CD4-positive, alpha-beta T cell treated with Interleukin-17A for 1 hour (primary cell): Measurements from ENCODE around the gene HIRA.
"Not testable (repeated sequence)": the region's sequence is repeated elsewhere in the genome, so short reads cannot be mapped to it uniquely, and the experiment has no call there.

Experiments used
- DNase-seq: peaks from one replicate; pipeline ENCODE4 v3.0.0-alpha.2; 2020

The HIRA gene

DNA sequence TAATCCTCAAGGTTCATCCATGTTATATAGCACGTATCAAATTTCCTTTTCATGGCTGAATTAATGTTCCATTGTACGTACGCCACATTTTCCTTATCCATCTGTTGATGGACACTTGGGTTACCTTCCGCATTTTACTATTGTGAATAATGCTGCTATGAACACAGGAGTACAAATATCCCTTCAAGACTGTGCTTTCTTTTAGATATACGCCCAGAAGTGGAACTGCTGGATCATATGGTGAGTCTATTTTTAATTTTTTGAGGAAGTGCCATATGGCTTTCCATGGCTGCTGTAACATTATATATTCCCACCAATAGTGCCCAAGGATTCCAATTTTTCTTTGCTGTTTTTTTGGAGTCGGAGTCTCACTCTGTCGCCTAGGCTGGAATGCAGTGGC is 6.8 kb upstream of the HIRA start:
- DNase-seq, result no peak

DNA sequence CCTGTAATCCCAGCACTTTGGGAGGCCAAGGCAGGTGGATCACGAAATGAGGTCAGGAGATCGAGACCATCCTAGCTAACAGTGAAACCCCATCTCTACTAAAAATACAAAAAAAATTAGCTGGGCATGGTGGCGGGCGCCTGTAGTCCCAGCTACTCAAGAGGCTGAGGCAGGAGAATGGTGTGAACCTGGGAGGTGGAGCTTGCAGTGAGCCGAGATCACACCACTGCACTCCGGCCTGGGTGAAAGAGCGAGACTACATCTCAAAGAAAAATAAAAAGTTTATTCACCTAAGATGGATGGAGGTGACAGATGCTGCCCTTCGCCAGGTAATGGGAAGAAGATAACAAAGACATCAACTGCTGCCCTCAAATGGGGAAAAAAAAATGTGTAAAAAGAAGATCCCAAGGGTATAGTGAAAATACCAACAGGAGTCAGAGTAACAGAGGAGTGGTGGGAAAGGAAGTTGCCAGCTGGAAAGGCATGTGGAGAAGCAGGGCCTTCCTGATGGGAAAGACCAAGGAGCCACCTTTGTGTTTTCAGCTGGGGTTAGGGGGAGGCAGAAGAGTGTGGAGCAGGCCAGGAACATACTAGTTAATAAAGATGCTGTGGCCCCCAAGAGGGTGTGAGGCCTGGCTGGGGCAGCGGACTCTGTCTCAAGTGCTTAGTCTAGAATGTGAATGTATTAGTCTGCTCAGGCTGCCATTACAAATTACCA is 5.1 kb upstream of the HIRA start:
- DNase-seq, result not testable (repeated sequence)

DNA sequence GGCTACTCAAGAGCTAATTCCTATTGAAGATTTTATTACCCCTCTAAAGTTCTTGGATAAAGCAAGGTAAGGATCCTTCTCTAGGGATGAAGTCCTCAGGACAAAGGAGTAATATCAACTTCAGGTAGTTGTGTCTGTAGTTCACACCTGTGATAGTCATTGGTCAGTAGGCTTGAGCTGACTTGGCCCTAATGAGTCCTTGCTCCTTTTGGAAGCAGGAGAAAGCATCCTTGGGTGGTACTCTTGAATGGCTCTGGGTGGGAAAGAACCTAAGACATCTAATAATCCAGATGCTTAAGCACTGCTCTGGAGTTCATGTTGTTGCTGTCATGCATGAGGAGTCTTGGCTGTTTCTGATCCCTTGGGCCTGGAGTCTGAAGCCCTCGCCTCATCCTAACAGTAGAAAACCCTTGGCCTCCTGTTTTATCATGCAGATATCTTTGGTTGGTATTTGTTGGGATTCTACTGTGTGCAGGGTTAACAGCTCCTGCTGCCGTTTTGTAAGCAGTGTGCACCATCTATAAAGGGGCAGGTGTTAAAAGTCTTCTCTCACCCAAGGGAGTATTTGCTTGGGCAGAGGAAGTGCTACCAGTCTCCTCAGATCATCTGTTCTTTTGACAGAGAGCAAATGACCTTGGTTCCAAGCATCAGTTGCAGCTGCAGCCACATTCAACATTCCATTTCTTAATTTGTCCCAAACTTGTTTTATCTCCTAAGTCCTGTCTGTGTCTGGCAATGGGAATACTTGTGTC is 3.5 kb upstream of the HIRA start:
- DNase-seq, result no peak

DNA sequence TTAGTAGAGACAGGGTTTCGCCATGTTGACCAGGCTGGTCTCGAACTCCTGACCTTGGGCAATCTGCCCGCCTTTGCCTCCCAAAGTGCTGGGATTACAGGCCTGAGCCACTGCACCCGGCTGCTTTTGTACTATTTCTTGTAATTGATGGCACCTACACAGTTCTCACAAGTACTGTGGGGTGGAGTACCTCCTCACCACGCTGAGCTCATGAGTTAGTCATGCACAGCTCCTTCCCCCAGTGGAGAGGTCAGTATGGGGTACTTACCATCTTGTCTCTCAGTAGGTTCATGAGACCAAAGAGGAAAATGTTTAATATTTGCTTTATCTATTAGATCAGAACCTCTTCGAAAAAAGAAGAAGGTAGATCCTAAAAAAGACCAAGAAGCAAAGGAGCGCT is 2.9 kb upstream of the HIRA start:
- no peak for DNase-seq

DNA sequence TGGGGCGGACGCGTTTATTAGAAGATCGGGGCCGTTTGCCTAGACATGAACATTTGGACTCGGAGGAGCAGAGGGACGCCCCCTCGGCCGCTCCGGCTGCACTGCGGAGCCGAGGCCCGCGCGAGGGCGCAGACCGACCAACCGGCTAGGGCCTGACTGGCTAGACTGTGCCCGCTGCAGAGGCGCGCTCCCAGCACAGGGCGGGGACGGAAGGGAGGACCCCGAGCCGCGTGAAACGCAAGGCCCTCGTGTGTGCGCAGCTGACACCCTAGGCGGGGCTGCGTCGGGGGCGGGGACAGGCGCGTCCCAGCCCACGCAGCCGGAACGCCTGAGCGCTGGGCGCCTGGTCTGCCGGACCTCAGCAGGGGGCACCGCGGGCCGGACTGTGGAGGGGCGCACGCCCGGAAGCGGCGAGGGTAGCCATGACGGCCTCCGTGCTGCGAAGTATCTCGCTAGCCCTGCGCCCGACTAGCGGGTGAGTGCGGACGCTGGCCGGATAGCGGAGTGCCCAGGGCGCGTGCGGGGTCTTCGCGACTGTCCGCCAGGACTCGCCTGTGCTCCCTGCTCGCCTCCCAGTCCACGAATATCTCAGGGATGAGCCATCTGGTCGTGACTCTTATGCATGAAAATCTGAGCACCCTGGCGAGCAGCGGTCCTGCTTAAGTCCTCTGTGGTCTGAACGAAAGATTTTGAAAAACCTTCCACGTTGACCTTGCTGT is 759 bp upstream of the HIRA start, which contains the start of gene MRPL40:
TSS of gene MRPL40 (plus strand) at position 413 of the 719 bp plus-strand sequence. CDS start at position 423, 10 bp downstream.
- peak; percentile 89 for DNase-seq

DNA sequence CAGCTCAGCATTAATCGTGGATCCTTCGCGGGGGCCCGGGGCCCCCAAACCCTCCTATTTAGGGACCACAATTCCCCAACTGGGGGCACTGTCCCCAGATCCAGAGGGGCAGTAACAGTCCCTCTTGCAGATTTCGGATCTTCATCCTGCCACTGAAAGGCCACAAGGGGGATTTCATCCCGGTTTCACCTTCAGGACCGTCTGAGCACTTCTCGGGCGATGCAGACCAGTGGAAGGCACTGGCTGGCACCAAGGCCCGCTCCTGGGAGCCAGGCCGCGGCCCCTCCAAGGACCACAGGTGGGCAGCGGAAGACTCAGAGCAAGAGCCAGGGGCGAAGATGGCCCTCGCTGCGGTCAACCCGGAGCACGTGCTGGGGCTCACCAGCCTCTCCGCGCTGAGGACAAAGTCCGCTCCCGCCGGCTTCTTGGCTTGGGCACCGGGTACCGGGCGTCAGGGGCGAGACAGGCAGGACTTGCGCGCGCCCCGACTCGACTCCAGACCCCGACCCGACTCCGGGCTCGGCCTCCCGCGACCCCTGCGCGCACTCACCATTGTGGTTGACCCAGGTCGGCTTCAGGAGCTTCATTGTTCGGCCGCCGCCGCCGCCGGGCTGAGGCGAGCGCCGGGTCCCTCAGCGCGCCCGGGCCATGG is 517 bp downstream of the HIRA start:
- peak; percentile 12 for DNase-seq

DNA sequence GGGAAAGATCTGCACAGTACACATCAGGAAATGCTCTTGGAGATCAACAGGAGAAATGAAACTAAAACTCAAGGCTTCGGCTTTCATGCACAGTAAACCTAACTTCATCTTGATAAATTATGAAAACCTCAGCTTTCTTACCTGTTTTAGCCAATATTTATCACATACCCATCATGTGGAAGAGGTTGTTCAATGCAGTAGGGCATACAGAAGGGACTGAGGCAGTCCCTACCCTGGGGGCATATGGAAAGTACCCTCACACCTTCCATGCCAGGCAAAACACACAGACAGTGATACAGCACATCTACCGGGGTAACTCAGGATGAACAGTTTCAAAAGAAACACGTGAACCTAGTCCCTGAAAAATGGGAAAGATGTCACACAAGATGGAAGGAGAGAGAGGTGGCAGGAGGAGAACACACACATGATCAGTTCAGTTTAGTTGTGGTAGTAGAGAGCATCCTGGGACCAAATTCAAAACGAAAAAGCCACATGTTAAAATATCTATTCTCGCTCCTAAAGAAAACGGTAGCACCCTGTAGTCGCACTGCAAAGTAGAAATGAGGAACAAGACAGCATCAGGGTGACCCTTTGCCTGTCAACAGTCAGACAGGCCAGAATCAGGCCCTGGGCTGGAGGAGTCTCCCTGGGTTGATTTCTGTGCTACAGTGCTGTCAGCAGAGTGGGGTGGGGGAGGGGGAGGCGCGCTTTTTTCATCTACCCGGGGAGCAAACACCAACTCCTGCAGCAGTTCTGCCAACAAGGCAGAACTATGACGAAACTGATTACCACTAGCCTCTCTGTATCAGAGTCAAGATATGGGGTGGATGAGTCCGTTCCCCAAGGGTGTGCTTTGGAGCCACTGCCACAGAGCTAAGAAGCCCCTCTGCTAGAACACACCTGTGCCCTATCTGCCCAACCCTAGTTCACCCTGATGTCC is 1.3 kb downstream of the HIRA start:
- peak; percentile 55 for DNase-seq

DNA sequence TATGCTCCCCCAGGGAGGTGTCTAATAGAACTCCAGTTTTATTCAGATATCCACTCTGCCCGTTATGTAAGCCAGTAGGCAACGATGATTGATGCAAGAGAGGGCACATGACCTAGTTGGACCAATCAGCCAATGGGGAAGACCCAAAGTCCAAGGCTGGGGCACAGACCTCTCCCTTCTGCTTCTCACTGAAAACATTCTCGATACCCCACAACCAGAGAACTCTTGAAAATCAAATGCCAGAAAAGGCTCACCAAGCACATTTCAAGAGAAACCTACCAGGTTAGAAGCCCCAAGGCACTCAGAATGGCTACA is 7.4 kb downstream of the HIRA start:
- DNase-seq, result no peak

DNA sequence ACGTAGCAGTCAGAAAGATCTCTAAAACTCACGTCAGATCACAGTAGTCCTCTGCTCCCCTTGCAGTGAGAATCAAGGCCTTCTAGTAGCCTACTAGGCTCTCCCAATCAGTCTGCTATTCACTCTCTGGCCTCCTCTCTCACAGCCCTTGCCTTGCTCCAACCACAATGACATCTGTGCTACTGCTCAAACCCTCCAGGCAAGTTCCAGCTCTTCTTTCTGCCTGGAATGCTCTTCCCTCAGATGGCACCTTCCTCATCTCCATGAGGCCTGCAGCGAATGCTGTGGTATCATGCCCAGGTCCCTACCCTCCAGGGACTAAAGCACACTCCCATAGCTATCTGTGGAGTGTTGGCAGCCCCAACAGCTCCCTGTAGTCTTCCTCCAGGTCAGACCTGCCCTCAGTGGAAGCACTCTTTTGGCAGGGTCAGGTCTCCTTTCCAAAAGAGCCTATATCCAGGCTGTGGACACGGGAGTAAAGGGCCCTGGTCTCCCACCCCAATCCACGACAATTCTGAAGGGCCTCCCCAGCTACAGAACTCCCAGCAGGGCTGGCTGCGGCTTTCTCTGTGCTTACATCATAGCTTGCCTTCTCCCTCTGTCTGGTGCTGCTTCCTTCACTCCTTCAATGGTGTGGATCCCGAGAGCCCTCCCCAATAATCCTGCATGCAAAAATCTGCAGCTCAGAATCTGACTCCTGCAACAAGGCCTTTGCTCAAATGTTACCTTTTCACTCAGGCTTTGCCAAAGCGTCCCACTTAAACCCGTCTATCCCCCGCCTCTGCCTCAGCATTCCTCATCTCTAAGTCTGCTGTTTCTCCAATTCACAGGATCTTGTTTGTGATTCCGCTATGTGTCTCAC is 8.9 kb downstream of the HIRA start:
- DNase-seq, result no peak

DNA sequence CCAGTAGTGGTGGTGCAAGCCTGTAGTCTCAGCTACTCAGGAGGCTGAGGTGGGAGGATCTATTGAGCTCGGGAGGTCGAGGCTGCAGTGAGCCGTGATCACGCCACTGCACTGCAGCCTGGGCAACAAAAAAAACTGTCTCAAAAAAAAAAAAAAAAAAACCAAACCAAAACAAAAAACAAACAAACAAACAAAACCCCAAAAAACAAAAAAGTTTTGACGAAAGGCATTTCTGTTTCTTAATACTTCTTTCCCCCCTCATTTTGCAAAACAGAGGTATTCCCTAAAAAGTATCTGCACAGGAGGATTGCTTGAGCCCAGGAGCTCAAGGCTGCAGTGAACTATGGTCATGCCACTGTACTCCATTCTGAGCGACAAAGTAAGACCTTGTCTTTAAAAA is 11.2 kb downstream of the HIRA start:
- no peak for DNase-seq

DNA sequence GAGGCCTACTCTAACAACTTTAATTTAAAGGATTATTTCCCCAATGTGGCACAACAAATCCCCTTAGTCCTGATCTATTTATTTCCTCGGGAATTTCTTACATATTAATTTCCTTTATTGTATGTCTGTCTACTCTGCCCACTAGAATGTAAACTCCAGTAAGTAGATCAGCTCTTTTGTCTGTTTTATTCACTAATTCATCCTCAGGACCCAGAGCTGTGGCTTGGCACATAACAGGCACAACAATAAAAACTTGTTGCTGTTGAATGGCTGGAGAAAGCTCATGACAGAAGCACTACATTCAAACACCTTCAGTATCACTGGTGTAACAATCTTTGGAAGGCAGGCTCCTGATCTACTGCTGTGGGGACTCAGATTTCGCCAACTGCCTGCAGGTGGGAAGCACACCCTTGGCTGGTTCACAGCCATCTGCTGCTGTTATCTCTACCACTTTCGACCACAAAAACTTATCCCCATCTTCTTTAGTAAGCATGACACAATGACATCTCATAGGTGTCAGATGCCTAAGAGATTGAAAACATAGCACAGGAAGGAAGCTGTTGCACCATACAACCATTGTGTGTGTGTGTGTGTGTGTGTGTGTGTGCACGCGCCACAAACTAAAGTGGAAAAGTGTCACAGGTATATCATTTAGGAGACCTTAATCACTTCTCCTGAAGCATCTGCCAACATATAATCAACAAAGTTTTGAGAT is 11.9 kb downstream of the HIRA start:
- DNase-seq, result peak; percentile 79

DNA sequence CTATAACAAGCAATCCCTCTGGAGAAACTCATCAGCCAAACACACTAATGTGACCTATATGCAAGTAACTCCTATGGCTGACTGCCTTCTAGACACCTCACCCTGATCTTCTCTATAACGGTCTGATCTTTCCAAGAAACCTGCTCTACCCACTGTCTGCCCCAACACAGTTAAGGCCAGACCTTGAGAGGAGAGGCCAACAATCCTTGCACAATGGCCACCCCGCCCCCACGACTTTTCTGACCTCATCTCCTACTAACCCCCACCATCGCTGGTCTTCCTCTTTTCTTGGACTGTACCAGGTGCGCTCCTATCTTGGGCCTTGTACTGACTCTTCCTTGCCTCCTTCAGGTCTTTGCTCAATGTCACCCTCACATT is 12.5 kb downstream of the HIRA start:
- DNase-seq, result peak; percentile 13

DNA sequence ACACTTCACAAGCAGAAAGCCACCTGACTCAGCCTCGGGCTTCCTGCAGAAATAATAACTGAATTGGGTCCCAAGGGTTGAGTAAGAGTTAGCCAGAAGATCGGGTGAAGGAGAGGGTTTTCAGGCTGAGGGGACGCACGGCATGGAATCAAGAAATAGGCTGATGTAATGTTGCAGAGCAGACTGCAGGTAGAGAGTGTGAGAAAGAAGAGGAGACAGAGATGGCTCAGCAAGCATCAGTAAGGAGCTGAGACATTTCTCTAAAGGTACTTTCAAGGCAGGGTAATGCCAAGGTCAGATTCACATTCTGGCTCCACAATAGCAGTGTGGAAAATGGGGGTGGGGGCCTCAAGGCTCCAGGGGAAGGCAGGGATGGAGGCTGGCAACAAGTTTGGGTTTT is 18.6 kb downstream of the HIRA start:
- no peak for DNase-seq

DNA sequence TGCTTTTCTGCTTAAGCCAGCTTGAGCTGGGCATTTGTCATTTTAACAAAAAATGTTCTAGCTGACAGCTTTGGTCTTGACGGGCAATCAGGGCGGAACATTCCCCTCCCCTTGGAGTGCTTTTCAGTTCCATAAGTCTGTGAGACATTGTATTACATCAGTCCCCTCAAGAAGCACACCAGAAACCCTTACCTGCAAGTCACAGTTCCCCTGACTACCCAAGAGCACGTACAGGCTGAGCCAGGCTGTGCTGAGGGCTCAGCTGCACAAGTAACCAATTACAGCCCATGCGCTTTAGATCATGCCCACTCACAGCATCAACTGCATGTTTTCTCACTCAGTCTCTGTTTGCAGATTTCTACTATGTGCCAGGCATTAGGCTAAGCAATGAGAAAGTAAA is 19.1 kb downstream of the HIRA start:
- DNase-seq, result no peak

DNA sequence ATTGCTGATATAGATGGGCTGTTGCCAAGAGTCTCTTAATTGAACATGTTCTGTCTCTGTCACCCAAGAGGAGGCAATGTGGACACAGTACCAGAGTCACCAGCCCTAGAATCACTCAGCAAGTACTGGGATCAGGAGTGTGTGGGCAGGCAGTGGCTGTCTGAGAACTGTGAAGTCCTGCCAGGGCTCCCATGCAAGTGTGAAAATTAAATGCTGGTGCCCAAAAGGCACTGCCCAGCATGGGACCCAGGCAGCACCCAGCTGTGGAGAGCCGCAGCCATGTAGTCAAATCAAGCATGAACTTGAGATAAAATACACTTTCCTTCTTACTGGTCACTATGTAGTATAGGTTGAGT is 19.9 kb downstream of the HIRA start:
- DNase-seq, result no peak

DNA sequence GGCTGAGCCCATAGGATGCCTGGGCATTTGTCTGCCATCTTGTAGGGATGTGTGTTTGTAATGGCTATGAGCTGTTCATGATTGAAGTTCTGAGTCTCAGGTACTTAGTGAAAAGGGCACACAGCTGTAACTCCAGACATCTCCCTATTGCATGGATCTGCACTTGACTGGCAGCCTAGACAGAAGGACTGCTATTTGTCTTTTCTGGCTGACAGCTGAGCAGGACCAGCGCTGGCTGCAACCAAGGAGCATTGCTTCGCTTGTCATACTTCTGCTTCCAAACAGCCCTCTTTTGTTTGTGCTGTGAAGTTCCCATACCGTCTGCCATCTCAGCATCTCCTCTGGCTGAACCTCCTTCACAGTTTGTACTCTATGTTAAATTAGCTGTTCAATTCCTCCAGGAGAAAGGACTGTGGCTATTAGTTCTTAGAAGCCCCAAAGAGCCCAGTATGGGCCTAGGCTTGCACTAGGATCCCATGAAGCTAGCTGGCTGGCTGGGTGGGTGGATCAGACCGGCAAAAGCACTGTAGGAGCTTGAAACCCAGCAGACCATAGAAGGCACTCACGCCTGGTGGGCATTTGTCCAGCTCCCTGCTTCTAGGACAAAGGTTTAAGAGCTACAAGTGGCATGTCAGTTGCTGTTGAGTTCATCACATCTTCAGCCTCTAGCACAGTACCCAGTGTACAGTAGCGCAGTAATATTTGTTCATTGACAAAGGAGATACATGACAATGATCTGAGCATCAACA is 20.4 kb downstream of the HIRA start:
- no peak for DNase-seq

DNA sequence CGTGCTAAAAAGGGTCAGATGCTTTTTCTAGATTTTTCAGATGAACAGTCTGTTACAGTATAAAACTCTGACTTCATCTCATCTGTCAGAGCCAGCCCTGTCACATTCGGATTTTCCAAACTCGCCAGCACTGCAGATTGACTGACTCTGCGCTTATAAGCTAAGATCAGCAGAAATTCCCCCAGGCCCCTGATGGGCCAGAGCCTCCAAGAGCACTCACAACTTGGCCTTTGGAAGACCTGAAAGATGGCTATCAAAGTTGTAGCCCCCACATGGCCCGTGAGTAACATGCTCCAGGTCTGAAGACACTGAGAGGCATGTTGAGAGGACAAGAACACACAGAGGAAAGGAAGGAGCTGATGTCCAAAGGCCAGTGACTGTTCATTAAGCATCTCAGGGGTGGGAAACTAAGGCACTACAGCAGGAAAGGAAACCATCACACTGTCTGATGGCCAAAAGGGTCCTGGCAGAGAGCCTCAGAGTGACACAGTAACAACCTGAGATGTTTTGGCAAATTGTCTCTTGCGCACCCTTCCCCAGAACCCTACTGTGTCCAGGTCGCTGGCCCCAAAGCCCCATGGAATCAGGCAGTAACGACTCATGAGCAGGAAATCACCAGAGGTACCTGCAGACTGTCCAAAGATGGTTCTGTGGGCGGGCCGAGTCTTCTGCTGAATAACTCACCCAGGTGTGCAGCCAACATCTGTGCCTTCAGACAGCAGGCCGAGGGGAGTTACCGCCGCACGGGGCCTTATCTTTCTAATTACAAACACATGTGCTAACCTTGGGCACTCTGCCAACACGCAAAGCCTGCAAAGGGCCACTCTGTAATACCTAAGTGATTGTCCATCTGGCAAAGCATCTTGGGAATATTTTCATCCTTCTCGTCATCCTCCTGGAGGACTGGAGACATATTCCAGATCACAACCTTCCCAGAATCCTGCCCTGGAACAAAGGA is 23.6 kb downstream of the HIRA start:
- DNase-seq, result no peak

DNA sequence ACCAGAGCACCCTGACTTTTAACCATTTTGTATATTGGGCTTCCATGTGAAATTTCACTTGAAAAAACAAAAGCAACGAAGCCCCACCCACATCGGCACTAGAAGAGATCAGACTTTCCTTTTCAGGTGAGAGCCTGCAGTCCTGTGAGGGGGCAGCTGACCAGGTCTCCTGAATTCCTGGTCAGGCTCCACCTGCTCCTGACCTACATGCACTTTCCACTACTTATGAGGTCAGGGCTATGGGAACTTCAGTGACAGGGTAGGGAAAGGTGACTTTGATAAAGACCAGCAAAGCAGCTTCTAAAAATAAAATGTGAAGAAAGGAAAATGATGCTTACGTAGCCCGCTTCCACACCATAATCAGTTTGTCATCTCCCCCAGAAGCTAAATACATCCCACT is 24.7 kb downstream of the HIRA start:
- no peak for DNase-seq

DNA sequence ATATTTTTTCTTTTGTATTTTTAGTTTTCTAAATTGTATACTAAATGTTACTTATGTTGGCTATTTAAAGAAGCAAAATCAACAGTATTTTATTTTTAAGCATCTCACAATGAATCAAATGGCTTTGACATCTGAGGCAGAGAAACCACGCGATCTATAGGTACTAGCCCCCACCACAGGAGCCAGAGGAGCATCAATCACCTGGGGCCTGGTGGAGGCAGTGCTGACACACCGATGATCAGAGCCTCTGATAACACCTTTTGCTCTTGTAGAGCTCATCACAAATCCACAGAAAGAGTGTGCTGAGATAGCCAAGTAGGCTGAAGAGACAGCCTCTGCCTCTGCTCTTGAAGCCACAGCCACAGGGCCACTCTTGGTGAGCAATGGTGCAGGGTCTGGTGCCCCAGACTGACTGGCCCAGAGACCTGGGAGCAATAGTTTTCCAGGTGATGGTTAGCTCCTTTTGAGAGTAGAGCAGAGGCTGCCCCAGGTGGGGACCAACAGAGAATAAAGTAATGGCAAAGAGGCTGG is 25.2 kb downstream of the HIRA start:
- no peak for DNase-seq
